GM18867 (cell line): Measurements from ENCODE around the gene FGD5.

Experiments
- ATAC-seq: cut with Tn5 transposase; IDR thresholded peaks from one replicate; pipeline ENCODE4 v1.9.1; 2021; ENCODE audit warnings: mild to moderate bottlenecking, moderate library complexity; ENCODE audit not compliant: unreplicated experiment

FGD5 gene

GRCh38 chr3:14818804-14819500, at the start of gene FGD5:
FGD5 (plus strand) TSS chr3:14818962; CDS start chr3:14819072, 110 bp downstream.
- ATAC-seq: no peak

- no peak for ATAC-seq
Measured at GRCh38 chr3:14769544-14770325, 49.0 kb upstream of the FGD5 start.

- ATAC-seq: no peak
Measured at GRCh38 chr3:14770591-14770990, 48.2 kb upstream of the FGD5 start.

- ATAC-seq: no peak
Measured at GRCh38 chr3:14771593-14772497, 46.9 kb upstream of the FGD5 start.

GRCh38 chr3:14772533-14773138, 46.1 kb upstream of the FGD5 start:
- ATAC-seq: no peak

- no peak for ATAC-seq
Measured at GRCh38 chr3:14773281-14773680, 45.5 kb upstream of the FGD5 start.

GRCh38 chr3:14773691-14774128, 45.1 kb upstream of the FGD5 start:
- ATAC-seq: no peak

- no peak for ATAC-seq
Measured at GRCh38 chr3:14774431-14774830, 44.3 kb upstream of the FGD5 start.

GRCh38 chr3:14775011-14775410, 43.8 kb upstream of the FGD5 start:
- ATAC-seq: no peak

- ATAC-seq: no peak
Measured at GRCh38 chr3:14775563-14775962, 43.2 kb upstream of the FGD5 start.

GRCh38 chr3:14779069-14779685, 39.6 kb upstream of the FGD5 start:
- no peak for ATAC-seq

GRCh38 chr3:14780927-14781507, 37.7 kb upstream of the FGD5 start:
- ATAC-seq: peak; percentile 81

- no peak for ATAC-seq
Measured at GRCh38 chr3:14783480-14784086, 35.2 kb upstream of the FGD5 start.

GRCh38 chr3:14784087-14784681, 34.6 kb upstream of the FGD5 start:
- no peak for ATAC-seq

GRCh38 chr3:14785207-14786155, 33.3 kb upstream of the FGD5 start:
- no peak for ATAC-seq

GRCh38 chr3:14786369-14786768, 32.4 kb upstream of the FGD5 start:
- ATAC-seq: no peak

- ATAC-seq: no peak
Measured at GRCh38 chr3:14787630-14788029, 31.1 kb upstream of the FGD5 start.

GRCh38 chr3:14788644-14789043, 30.1 kb upstream of the FGD5 start:
- ATAC-seq: no peak
